GM19351 (cell line): ENCODE measurements around the gene HIVEP3.

Experiments used
- ATAC-seq: cut with Tn5 transposase; IDR thresholded peaks from one replicate; pipeline ENCODE4 v1.9.1; 2021; ENCODE audit warnings: mild to moderate bottlenecking, moderate library complexity; ENCODE audit not compliant: unreplicated experiment

HIVEP3 gene

GRCh38 chr1:41819069-41819468 lies 99.7 kb downstream of the HIVEP3 start:
- no peak for ATAC-seq

- no peak for ATAC-seq
Measured at GRCh38 chr1:41816061-41816460, 102.7 kb downstream of the HIVEP3 start.

GRCh38 chr1:41813755-41814745 lies 104.7 kb downstream of the HIVEP3 start:
- no peak for ATAC-seq

- ATAC-seq: no peak
Measured at GRCh38 chr1:41813226-41813625, 105.5 kb downstream of the HIVEP3 start.

GRCh38 chr1:41812453-41812852 lies 106.3 kb downstream of the HIVEP3 start:
- no peak for ATAC-seq

GRCh38 chr1:41812051-41812450 lies 106.7 kb downstream of the HIVEP3 start:
- ATAC-seq: no peak

GRCh38 chr1:41811051-41811795 lies 107.5 kb downstream of the HIVEP3 start:
- ATAC-seq: no peak

GRCh38 chr1:41810446-41810845 lies 108.3 kb downstream of the HIVEP3 start:
- no peak for ATAC-seq

- no peak for ATAC-seq
Measured at GRCh38 chr1:41809692-41810091, 109.0 kb downstream of the HIVEP3 start.

- no peak for ATAC-seq
Measured at GRCh38 chr1:41807390-41807789, 111.3 kb downstream of the HIVEP3 start.

- peak; percentile 50 for ATAC-seq
Measured at GRCh38 chr1:41806472-41807155, 112.1 kb downstream of the HIVEP3 start.

GRCh38 chr1:41805771-41806471 lies 112.8 kb downstream of the HIVEP3 start:
- no peak for ATAC-seq

- no peak for ATAC-seq
Measured at GRCh38 chr1:41804176-41804575, 114.5 kb downstream of the HIVEP3 start.

- no peak for ATAC-seq
Measured at GRCh38 chr1:41803656-41804055, 115.1 kb downstream of the HIVEP3 start.

- ATAC-seq: no peak
Measured at GRCh38 chr1:41802532-41803501, 115.9 kb downstream of the HIVEP3 start.

- no peak for ATAC-seq
Measured at GRCh38 chr1:41800311-41800829, 118.4 kb downstream of the HIVEP3 start.

- ATAC-seq: no peak
Measured at GRCh38 chr1:41799723-41800122, 119.0 kb downstream of the HIVEP3 start.

- ATAC-seq: no peak
Measured at GRCh38 chr1:41799205-41799604, 119.5 kb downstream of the HIVEP3 start.

- ATAC-seq: no peak
Measured at GRCh38 chr1:41795205-41795762, 123.4 kb downstream of the HIVEP3 start.
